NCI-H1694 (cell line): Measurements from ENCODE around the gene NDUFAF3.
A peak's percentile ranks its signal among the peaks of the same experiment; 100 is the strongest.

ENCODE experiments used
- DNase-seq: peaks from one replicate; lab custom pipeline; 2025; lab: John Stamatoyannopoulos, UW

Gene NDUFAF3

GRCh38 chr3:49021813-49022687 lies at the start of gene NDUFAF3:
Gene NDUFAF3 (plus strand): TSS chr3:49022121. CDS start chr3:49022145, 24 bp downstream.
- peak; percentile 36 for DNase-seq

GRCh38 chr3:48974076-48974864 lies 47.7 kb upstream of the NDUFAF3 start:
- DNase-seq = no peak

- DNase-seq = no peak
Observed at GRCh38 chr3:48979451-48979850, 42.5 kb upstream of the NDUFAF3 start.

DNA sequence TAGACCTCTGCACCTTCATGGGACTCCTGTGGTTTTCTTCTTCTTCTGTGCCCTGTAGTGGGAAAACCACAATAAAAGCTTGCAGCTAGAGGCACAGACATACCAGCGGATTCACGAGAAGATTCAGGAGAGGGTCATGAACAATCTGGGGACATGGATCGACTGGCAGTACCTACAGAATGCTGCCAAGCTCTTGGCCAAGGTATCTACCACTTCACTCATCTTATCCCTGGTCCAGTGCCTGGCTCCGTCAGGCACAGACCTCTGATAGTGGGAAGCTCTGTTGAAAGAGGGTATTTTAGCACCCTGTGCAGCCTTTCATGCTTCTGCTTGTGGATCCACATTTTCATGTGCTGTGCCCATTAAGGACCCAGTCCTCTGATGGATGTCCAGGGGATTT lies 41.6 kb upstream of the NDUFAF3 start:
- no peak for DNase-seq

DNA sequence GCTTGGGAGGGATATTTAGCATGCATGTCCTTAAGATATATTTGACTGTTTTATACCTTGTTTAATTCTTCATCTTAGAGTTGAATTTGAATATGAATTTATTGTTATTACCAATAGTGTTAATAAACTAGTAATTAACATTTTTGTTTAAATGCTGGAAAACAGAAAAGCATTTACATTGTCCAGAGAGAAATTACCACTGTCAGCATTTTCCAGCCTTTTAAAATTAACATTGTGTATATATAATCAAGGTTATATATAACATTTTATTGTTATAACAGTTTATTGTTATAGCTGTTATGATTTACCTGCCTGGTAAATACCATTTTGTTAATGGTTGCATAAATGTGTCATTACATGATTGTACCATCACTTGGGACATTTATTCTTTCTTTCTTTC lies 39.9 kb upstream of the NDUFAF3 start:
- no peak for DNase-seq

DNA sequence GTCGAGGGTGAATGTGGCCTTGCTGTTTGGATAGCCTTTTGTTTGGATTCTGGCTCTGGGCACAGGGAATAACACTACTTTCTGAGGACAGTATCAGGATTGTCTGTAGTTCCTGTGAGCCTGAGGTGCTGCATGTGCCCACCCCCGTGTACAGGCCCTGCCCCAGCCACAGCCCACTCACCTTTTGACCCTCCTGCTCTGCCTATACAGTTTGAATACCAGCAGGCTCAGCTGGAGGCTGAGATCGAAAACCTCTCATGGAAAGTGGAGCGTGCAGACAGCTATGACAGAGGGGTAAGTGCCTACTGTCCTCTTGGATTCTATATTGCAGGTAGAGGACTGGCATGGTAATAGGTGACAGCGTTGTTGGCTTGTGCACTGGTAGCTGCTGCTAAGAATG lies 39.2 kb upstream of the NDUFAF3 start:
- no peak for DNase-seq

- DNase-seq = no peak
Observed at GRCh38 chr3:48983096-48983495, 38.8 kb upstream of the NDUFAF3 start.

- no peak for DNase-seq
Observed at GRCh38 chr3:48984663-48985062, 37.3 kb upstream of the NDUFAF3 start.

GRCh38 chr3:48985831-48986376 lies 36.0 kb upstream of the NDUFAF3 start:
- DNase-seq = no peak

DNA sequence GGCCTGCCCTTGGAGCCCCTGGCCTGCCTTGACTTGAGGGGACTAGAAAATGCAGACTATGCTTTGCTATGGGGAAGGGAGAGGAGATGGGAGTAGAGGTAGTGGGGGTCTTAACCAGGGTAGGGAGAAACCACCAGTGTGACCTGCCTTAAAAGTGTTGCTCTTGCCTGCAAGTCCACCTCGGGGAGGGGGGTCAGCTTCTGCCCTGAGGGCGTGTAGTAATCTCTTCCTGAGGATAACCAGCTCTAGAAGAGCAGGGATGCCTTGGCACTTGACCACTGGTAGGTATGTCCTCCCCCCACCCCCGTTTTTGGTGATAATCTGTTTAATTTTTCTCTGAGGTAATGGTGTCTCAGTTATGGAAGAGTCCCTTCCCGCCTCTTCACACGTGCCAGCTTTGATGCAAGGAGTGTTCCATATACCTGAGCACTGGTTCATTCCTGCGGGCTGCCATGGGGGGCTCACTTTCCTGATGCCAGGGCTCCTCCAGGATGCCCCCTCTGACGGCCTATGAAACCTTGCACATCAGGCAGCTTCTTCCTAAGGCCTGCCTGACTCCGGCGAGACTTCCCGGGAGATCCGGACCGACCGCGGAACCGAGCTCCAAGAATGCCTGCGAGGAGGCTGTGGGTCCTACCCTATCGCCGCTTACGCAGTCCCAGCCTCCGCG lies 32.7 kb upstream of the NDUFAF3 start:
- DNase-seq = no peak

- DNase-seq = no peak
Observed at GRCh38 chr3:48989796-48990635, 31.9 kb upstream of the NDUFAF3 start, which contains the start of gene P4HTM. Gene P4HTM (plus strand): TSS chr3:48990241. CDS start chr3:48990257, 16 bp downstream.

DNA sequence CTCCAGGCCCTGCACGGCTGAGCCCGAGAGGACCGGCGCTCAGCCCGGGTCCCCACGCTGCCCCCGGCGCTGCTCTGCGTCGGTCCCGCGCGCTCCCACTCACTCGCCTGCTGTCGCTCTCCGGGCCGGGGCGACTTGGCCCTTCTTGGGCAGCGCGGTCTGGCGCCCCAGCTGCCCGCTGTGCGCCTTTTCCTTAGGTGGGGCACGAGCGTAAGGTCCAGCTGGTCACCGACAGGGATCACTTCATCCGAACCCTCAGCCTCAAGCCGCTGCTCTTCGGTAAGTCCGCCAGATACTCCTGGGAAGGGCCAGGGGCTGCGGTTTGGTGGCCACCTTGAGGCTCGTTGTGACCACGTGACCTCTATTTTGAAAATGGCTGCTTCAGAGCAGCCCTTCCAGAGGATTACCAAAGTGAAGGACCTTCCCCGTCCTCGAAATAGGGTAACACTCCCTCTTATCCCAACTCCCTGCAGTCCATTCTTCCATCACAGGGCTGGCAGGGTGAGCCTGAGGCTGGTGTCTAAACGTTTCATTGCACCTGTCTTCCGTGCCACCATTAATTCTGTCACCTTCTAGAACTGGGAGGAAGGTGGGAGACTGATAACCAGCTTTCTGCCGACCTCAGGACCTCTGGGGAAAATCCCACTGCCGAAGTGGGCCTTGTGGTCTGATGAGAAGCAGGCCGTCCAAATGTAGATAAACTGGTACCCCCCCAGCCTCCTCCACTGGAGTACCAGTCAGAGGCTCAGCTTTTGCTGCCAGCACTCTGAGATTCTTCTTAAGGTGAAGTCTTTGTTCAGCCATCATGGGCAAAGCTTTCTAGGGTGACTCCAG lies 31.1 kb upstream of the NDUFAF3 start:
- no peak for DNase-seq

GRCh38 chr3:48991851-48992545 lies 29.9 kb upstream of the NDUFAF3 start:
- no peak for DNase-seq

DNA sequence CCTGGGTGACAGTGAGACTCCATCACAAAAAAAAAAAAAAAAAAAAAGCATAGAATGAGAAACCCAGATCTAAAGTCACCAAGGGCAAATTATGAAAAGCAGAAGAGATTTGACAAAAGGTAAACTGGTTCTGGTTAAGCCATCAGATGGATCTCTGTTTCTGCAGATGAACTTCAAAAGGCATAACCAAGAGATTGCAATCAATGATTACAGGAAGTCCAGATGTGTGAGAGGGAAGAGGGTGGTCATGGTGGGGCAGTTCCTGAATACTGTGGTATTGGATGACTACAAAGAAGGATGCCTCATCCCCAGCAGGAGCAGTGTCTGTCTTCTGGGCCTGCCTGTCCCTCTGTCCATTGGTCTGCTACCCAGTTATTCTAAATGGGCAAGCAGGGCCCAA lies 28.1 kb upstream of the NDUFAF3 start:
- DNase-seq = no peak

GRCh38 chr3:48996640-48997039 lies 25.3 kb upstream of the NDUFAF3 start:
- DNase-seq = no peak

- DNase-seq = no peak
Observed at GRCh38 chr3:48997102-48997635, 24.8 kb upstream of the NDUFAF3 start.

DNA sequence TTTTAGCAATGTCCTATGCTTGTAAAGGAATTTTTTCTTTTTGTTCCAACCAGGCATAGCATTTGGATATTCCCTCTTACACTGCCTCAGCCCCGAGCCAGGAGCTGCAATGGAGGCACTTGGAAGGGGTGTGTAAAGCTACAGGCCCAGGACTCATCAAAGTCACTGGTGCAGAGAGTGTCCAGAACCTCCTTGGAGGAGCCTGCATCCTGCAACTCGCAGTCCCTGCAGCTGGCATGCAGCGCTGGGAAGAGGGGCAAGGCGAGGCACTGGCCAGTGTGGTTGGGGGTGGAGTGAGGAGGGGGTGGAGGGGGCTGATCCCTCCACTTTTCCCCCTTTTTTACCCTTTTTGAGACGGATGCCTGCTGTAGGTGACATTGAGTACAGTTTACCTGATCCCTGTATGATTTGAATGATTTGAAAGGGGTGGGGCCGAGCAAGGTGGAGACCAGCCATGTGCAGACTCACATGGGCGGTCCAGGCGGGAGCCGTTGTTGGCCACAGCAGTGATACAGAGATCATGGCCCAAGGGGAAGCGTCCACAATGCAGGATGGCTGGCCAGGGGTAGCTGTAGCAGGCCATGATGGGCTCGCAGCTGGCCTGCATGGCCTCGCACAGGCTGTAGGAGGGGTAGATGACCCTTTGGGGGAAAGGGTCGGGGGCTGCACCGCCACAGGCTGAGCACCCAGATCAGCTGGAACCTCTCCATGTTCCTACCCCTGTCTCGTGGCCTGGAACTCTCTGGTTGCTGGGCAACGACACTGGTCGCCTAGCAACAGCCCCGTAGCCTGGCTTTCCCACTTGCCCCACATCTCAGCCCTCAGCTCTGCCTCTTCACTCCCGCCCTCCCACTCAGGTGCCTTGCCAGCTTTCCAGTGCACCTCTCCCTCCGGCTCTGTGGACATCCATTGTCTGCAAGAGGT lies 23.9 kb upstream of the NDUFAF3 start:
- no peak for DNase-seq
